Activated CD8-positive, alpha-beta memory T cell treated with anti-CD3 and anti-CD28 coated beads for 4 hours (primary cell): Measurements from ENCODE around the gene PTGER2.

Experiments used
- DNase-seq, 2 donors: peaks; one replicate each; pipeline ENCODE4 v3.0.0-alpha.2; 2020; ENCODE audit warnings: low read depth in 2 of 2

Gene PTGER2

DNA sequence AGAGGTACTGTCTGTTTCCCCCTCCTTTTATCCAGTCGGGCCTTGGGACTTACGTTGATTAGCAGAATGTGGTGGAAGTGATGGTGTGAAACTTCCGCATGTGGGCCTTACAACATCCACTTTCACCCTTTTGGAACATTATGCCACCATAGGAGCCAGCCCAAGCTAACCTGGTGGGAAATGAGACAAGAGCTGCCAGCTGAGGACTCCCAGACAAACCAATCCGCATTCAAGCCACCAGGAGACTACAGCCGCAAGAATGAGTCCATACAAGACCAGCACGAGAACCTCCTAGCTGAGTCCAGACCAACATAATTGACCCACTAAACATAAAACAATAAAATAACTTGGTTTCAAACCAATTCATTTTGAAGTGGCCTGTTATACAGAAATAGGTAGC lies 9.1 kb upstream of the PTGER2 start:
- no peak for DNase-seq

GRCh38 chr14:52307376-52307775 lies 6.7 kb upstream of the PTGER2 start:
- no peak for DNase-seq

GRCh38 chr14:52307905-52308304 lies 6.2 kb upstream of the PTGER2 start:
- DNase-seq: no peak

DNA sequence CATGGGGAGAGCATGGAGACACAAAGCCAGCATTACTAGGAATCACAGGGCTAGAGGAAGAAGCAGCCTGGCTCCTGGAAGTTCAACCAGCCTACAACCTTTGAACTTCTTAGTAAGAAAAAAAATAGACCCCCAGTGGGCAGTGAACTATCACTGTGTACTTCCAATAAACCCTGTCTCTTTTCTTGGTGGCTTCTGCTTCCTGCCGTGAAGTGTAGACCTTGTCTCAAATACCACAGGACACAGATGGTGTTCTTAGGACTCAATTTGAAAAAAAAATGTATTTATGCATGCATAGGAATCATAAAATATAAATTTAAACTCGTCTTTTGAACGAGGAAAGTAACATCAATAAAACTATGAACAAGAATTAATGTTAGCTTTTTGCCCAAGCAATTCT lies 3.6 kb upstream of the PTGER2 start:
- no peak for DNase-seq

DNA sequence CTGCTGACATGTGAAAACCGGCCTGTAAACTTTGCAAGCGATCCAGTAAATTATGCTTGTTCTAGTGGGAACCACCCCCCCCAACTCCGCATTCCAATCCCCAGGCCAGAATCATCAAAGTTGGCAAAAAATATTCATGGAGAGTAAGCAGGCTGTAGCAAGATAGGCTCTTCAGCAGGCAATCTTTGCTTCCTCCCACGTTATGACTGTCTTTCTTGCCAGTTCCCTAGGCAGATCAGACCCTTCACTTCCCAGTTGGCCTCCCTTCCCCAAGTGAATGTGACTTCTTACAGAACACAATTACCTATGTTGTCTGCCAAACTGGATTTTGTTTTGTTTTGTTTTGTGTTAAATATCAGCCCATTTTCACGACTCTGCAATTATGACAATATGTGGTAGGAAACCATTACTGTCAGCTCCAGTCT lies 1.2 kb upstream of the PTGER2 start:
- DNase-seq: no peak

DNA sequence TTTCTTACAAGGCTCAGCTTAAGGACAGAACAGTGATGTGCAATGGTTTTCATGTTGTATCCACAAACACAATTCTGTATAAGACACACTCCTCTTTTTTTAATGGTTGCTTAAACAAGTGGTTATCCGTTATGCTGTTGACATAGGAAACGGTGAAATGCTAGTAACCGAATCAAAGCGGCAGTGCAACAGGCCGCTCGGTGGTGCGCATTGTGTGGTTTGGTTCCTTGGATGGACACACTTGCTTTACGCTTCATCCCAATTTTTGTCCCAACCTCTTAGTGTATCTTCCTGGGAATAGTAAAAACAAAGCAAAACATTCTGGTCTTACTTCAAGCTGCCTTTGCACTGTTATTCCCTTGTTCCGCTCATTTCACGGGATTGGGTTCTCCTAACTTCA lies 650 bp upstream of the PTGER2 start:
- no peak for DNase-seq

DNA sequence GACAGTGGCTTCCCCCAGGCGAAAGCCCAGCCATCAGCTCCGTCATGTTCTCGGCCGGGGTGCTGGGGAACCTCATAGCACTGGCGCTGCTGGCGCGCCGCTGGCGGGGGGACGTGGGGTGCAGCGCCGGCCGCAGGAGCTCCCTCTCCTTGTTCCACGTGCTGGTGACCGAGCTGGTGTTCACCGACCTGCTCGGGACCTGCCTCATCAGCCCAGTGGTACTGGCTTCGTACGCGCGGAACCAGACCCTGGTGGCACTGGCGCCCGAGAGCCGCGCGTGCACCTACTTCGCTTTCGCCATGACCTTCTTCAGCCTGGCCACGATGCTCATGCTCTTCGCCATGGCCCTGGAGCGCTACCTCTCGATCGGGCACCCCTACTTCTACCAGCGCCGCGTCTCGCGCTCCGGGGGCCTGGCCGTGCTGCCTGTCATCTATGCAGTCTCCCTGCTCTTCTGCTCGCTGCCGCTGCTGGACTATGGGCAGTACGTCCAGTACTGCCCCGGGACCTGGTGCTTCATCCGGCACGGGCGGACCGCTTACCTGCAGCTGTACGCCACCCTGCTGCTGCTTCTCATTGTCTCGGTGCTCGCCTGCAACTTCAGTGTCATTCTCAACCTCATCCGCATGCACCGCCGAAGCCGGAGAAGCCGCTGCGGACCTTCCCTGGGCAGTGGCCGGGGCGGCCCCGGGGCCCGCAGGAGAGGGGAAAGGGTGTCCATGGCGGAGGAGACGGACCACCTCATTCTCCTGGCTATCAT lies 663 bp downstream of the PTGER2 start:
- no peak for DNase-seq

GRCh38 chr14:52315355-52315718 lies 1.2 kb downstream of the PTGER2 start:
- DNase-seq: no peak

GRCh38 chr14:52318062-52318461 lies 4.0 kb downstream of the PTGER2 start:
- DNase-seq: no peak

DNA sequence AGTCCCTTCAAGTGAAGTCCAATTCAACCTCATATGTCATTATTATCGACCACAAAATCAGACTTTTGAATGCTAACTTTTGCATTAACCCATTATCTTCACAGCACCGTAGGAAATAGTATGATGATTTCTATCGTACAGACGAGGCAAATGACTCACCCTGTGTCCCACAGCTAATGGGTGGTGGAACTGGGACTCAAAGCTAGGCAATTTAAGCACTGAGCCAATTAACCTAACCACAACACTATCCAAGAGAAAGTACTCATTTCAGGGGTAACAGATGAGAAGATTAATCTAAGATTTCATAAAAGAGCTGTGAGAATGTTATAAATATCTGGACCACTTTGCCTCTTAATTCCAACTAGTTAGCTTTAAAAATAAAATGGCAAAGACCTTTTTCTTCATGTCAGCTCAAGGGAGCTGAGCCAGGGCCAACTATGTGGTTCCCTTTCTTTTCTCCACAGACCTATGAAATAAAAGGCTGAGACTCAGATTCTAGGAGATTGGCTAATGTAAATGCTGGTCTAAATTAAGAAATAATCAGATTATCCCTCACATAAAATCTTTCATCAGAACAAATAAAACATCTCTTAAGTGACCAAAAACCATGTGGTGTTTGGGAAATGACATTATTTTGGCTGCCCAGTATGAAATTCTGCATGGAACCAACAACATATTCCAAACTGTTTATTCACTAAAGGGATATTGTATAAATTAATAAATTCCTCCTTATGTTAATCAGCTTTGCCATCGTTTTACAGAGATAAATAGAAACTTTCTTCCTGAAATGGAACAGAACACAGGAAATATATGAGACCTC lies 4.9 kb downstream of the PTGER2 start:
- no peak for DNase-seq

GRCh38 chr14:52319919-52320318 lies 5.8 kb downstream of the PTGER2 start:
- no peak for DNase-seq

DNA sequence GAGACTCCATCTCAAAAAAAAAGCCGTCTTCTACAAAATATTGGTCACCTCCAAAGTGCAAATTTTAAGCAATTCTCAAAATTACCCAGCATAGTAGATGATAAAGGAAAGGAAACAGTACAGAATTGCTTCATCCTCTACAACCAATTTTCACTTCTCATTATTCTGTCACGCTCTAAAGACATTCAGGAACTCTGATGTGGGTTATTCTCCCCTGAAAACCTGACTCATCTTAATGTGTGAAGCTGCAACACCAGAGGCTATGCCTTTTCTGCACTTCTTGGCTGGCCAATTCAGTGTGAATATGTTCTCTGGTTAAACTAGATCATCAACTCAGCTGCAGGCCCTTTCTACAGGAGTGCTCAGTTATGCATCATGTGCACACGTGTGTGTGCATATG lies 11.0 kb downstream of the PTGER2 start:
- no peak for DNase-seq

- no peak for DNase-seq
These were observed 11.5 kb downstream of the PTGER2 start for GRCh38 chr14:52325630-52326029.

DNA sequence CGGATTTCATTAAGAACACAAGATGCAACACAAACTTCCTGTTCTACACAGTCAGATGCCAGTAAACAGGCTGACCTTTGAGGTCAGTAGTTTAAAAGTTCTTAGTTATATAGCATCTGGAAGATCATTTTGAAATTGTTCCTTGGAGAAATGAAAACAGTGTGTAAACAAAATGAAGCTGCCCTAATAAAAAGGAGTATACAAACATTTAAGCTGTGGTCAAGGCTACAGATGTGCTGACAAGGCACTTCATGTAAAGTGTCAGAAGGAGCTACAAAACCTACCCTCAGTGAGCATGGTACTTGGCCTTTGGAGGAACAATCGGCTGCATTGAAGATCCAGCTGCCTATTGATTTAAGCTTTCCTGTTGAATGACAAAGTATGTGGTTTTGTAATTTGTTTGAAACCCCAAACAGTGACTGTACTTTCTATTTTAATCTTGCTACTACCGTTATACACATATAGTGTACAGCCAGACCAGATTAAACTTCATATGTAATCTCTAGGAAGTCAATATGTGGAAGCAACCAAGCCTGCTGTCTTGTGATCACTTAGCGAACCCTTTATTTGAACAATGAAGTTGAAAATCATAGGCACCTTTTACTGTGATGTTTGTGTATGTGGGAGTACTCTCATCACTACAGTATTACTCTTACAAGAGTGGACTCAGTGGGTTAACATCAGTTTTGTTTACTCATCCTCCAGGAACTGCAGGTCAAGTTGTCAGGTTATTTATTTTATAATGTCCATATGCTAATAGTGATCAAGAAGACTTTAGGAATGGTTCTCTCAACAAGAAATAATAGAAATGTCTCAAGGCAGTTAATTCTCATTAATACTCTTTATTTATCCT lies 13.5 kb downstream of the PTGER2 start:
- DNase-seq: no peak

- DNase-seq: no peak
These were observed 14.2 kb downstream of the PTGER2 start for GRCh38 chr14:52328276-52328675.

DNA sequence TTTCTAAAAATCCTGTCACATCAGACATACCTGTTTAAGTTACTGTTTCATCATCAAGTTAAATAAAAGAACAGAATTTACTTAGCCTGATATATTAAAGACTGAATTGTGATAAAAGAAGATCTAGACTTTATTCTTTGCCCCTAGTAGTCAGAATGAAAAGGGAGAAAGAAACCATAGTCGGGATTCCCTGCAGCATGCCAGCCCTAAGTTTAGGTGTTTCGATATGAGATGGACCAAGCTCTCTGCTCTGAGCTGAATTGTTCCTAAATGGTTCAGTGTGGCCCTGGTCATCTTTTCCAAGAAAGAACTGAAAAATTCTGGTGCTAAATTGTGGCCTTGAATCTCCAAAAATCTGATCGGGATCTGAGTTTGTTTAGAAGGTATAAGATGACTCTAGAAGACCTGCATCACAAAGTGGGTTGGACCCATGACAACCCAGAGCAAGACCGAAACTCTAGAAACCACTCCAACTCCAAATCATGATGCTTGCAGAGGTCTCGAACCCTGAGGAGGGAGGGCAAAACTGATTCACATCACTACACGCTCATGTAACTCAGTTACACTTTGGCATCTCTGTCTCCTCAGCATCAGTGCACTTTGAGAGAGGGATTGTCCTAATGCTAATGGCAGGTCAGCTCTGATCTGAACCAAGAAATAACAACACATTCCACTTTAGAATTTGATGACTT lies 15.7 kb downstream of the PTGER2 start:
- no peak for DNase-seq

- no peak for DNase-seq
These were observed 18.2 kb downstream of the PTGER2 start for GRCh38 chr14:52332269-52332668.

DNA sequence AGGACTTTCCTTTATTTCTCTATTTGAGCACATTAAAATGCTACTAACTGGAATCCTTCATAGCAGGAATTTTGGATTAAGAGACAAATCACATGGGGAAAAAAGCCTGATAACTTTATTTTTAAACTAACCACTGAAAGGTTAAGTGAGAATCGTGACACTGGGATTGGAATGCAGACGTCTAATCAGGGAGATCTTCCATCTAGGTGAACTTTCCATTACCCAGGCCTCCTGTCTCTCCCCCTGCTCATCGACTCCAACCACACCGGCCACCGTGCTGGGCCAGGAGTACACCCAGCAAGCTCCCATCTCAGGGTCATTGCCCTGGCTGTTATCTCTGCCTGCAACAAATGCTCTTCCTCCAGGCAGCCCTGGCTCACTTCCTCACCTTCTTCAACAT lies 19.0 kb downstream of the PTGER2 start:
- no peak for DNase-seq

DNA sequence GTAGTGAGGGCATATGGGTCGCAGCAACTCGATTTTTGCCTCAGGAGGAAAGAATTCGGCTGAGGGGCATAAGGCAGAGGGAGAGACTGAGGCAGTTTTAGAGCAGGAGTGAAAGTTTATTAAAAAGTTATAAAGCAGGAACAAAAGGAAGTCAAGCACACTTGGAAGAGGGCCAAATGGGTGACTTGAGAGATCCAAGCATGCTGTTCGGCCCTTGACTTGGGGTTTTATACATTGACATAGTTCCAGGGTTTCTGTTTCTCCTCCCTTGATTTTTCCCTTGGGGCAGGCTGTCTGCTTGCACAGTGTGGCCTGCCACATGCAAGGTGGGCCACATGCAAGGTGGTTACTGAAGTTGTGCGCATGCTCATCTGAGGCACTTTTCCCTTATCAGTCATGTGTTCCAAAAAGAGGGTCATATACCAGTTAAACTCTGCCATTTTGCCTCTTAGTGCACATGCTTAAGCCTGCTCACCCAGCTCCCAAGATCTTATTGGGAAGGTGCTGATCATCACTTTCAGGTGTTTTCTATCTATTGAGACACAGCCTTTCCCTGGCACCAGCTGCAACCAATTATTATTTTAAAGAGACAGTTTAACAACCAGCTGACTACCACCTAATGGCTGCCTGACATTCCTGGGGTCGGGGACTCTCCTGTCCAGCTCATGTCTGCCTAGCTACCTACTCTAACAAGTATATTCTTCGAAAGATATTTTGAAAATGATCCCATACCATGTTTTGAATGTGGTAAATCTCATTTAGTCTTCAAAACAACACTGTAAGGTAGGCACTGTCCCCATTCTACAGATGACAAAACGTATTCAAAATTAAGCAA lies 19.9 kb downstream of the PTGER2 start:
- DNase-seq: no peak

DNA sequence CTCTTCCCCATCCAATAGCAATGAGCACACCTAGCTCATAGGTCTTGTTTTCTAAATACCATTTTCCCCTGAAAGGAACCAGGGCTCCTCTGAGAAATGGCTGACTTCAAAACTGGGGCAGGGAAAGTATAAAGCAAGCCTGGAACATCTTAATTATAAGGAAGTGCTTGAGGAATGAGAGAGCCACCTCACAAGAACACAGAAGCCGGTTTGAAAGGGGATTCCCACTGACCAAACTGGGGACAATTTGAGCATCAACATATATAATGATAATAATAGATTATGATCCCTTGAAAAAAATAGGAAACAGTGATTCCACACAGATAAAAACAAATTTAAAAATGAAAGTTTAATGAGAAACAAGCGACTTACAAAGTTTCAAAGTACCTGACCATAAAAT lies 22.1 kb downstream of the PTGER2 start:
- no peak for DNase-seq
